HG03045 (cell line): Measurements from ENCODE around the gene CLIP3.
A peak's percentile ranks its signal among the peaks of the same experiment; 100 is the strongest.
"Not testable (repeated sequence)": the region's sequence is repeated elsewhere in the genome, so short reads cannot be mapped to it uniquely, and the experiment has no call there.

Experiments used
- ATAC-seq: cut with Tn5 transposase; IDR thresholded peaks from one replicate; pipeline ENCODE4 v1.9.1; 2021; ENCODE audit warnings: mild to moderate bottlenecking, moderate library complexity; ENCODE audit not compliant: unreplicated experiment

CLIP3 gene

GRCh38 chr19:36032251-36033104 is at the start of gene CLIP3:
TSS of gene CLIP3 (minus strand) at chr19:36032873. CDS start at chr19:36032357, 516 bp downstream.
- ATAC-seq, result no peak

GRCh38 chr19:36081894-36082293 is 49.2 kb upstream of the CLIP3 start:
- no peak for ATAC-seq

- ATAC-seq, result no peak
Observed at GRCh38 chr19:36081385-36081784, 48.7 kb upstream of the CLIP3 start.

- ATAC-seq, result no peak
Observed at GRCh38 chr19:36079389-36079945, 46.8 kb upstream of the CLIP3 start.

- ATAC-seq, result no peak
Observed at GRCh38 chr19:36073121-36073876, 40.6 kb upstream of the CLIP3 start.

- no peak for ATAC-seq
Observed at GRCh38 chr19:36072081-36072480, 39.4 kb upstream of the CLIP3 start.

GRCh38 chr19:36068810-36069499 is 36.3 kb upstream of the CLIP3 start:
- ATAC-seq, result not testable (repeated sequence)

- ATAC-seq, result no peak
Observed at GRCh38 chr19:36067681-36068080, 35.0 kb upstream of the CLIP3 start.

- ATAC-seq, result no peak
Observed at GRCh38 chr19:36064826-36065225, 32.2 kb upstream of the CLIP3 start.

GRCh38 chr19:36061367-36061766 is 28.7 kb upstream of the CLIP3 start:
- ATAC-seq, result no peak

- ATAC-seq, result no peak
Observed at GRCh38 chr19:36060430-36060829, 27.8 kb upstream of the CLIP3 start.

- ATAC-seq, result no peak
Observed at GRCh38 chr19:36059180-36059910, 26.7 kb upstream of the CLIP3 start.

GRCh38 chr19:36058481-36059179 is 26.0 kb upstream of the CLIP3 start:
- no peak for ATAC-seq

GRCh38 chr19:36054733-36055686 is 22.3 kb upstream of the CLIP3 start, which contains the start of gene WDR62:
TSS of gene WDR62 (plus strand) at chr19:36054897. CDS start at chr19:36054972, 75 bp downstream.
- peak; percentile 78 for ATAC-seq

GRCh38 chr19:36054119-36054732 is 21.6 kb upstream of the CLIP3 start, which contains the start of gene THAP8:
TSS of gene THAP8 (minus strand) at chr19:36054285. CDS start at chr19:36054217, 68 bp downstream.
- ATAC-seq, result peak; percentile 80

- no peak for ATAC-seq
Observed at GRCh38 chr19:36051637-36052036, 19.0 kb upstream of the CLIP3 start.

GRCh38 chr19:36051236-36051635 is 18.6 kb upstream of the CLIP3 start:
- no peak for ATAC-seq

GRCh38 chr19:36049080-36049698 is 16.5 kb upstream of the CLIP3 start:
- no peak for ATAC-seq
